SU-DHL-6 (cell line): ENCODE data around the gene TRIP13.

Experiments
- H2AFZ ChIP-seq: fragments of 200-600 bp; sonication (generic); 2 replicates; pipeline ENCODE4 v1.6.1; 2014; ENCODE audit warnings: low read depth, mild to moderate bottlenecking, moderate library complexity, mixed read lengths, antibody characterized with exemption, low read length; ENCODE audit not compliant: severe bottlenecking
- H3F3A ChIP-seq: fragments of 200-600 bp; shearing (Covaris generic); 2 replicates; pipeline ENCODE4 v1.6.0; 2016; ENCODE audit warnings: antibody characterized with exemption, mild to moderate bottlenecking; ENCODE audit not compliant: insufficient read depth
- H3K27ac ChIP-seq: fragments of 200-600 bp; sonication (generic); 2 replicates; pipeline ENCODE4 v1.5.1; 2016; ENCODE audit warnings: low read depth, mild to moderate bottlenecking, low read length, moderate library complexity, mixed read lengths
- H3K27me3 ChIP-seq: fragments of 200-600 bp; sonication (generic), shearing (Covaris generic); 2 replicates; pipeline ENCODE4 v1.6.0; 2014; ENCODE audit warnings: mild to moderate bottlenecking, low read length
- H3K36me3 ChIP-seq: fragments of 200-600 bp; sonication (generic); 2 replicates; pipeline ENCODE4 v1.6.1; 2014; ENCODE audit warnings: mild to moderate bottlenecking, low read length, mixed read lengths
- H3K4me2 ChIP-seq: fragments of 300-600, 200-600 bp; shearing (Covaris generic), sonication (generic); 2 replicates; pipeline ENCODE4 v1.6.0; 2014; ENCODE audit warnings: low read length, low read depth, mild to moderate bottlenecking; ENCODE audit not compliant: poor library complexity, severe bottlenecking
- H3K4me3 ChIP-seq: fragments of 200-600 bp; sonication (generic); 2 replicates; pipeline ENCODE4 v1.5.1; 2014; ENCODE audit warnings: antibody characterized with exemption, low read length, mild to moderate bottlenecking, mixed read lengths; ENCODE audit not compliant: insufficient read depth, poor library complexity, severe bottlenecking
- H3K79me2 ChIP-seq: fragments of 200-600 bp; sonication (generic); 2 replicates; pipeline ENCODE4 v1.6.1; 2014; ENCODE audit warnings: mild to moderate bottlenecking, low read length, moderate library complexity; ENCODE audit not compliant: insufficient read depth
- H3K9ac ChIP-seq: fragments of 200-600 bp; sonication (generic); 2 replicates; pipeline ENCODE4 v1.7.0; 2014; ENCODE audit warnings: mild to moderate bottlenecking, low read length
- H3K9me2 ChIP-seq: fragments of 200-600 bp; sonication (generic); replicated peaks from 2 replicates; pipeline ENCODE4 v1.6.1; 2014; ENCODE audit warnings: low read length; ENCODE audit not compliant: insufficient read depth
- H3K9me3 ChIP-seq: fragments of 200-600 bp; sonication (generic); 2 replicates; pipeline ENCODE4 v1.6.1; 2014; ENCODE audit warnings: low read length, mixed read lengths; ENCODE audit not compliant: insufficient read depth
- H4K20me1 ChIP-seq: fragments of 200-600 bp; sonication (generic); 2 replicates; pipeline ENCODE4 v1.6.1; 2014; ENCODE audit warnings: low read depth, mild to moderate bottlenecking, antibody characterized with exemption, low read length, moderate library complexity, mixed read lengths
- EZH2phosphoT487 ChIP-seq: fragments of 200-600 bp; sonication (generic), shearing (Covaris generic); conservative IDR thresholded peaks from 2 replicates; pipeline ENCODE4 v1.6.1; 2018; ENCODE audit warnings: mild to moderate bottlenecking, antibody characterized with exemption, low read length, moderate library complexity, mixed read lengths
- TF ChIP-seq, protein P1 (sequence below): fragments of 200-600 bp; sonication (generic); IDR thresholded peaks from one replicate; pipeline ENCODE4 v1.5.1; 2017; ENCODE audit warnings: antibody characterized with exemption, mild to moderate bottlenecking, low read length, moderate library complexity; ENCODE audit not compliant: insufficient read depth, poor library complexity, severe bottlenecking

Gene TRIP13

DNA sequence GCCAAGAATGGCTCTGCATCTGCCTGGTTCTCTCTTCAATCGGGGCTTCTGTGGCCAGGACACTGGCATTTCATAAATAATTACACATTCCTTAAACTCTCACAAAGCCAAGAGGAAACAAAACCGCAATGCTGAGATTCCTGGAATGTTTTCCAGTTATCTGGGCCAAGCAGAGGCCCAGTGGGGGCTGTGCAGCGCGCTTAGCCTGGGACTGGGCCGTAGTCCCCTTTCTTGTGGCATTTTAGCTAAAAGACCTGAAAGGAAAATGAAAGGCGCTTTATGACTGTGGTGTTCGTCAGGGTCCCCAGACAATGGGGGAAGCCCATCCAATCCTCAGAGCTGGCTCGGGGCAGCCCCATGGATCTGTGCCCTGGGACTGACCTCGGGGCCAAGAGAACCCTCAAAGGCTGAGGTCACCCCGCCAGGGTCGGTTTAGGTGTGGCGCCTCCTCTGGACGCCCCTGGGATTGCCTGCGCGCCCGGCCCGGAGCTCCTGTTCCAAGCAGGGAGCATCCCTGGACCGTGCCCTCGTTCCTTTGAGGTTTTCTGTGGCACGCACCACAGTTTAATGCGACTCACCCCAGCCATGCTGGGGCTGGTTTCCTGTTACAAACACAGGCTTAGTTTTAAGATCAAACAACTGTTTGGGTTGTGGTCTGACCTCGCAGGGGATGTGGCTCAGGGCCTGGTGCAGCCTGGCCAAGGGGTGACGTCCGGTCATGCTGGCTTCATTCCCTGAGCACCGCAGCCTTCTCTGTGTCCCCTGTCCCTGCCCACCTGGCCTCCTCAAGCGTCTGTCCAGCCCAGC, 64.5 kb downstream of the TRIP13 start:
- Histone ChIP-seq H3K9me3 (no peaks in the 10 kb centered on the region), H3K79me2 (no peaks in the 10 kb centered on the region), H4K20me1 (no peaks in the 10 kb centered on the region), H3K9me2 (no peaks in the 10 kb centered on the region), H3K27me3 (0 out of 2 replicates have a peak, but pooled peaks cover 3% of the 10 kb centered on the region), H3K27ac (no peak overlapping the region), H2AFZ (no peak overlapping the region), H3K36me3 (no peaks in the 10 kb centered on the region), H3F3A (no peaks in the 10 kb centered on the region), H3K4me3 (no peak overlapping the region), H3K9ac (no peak overlapping the region), H3K4me2 (no peak overlapping the region)
- TF ChIP-seq EZH2phosphoT487, result no peak
- TF ChIP-seq, protein P1, sequence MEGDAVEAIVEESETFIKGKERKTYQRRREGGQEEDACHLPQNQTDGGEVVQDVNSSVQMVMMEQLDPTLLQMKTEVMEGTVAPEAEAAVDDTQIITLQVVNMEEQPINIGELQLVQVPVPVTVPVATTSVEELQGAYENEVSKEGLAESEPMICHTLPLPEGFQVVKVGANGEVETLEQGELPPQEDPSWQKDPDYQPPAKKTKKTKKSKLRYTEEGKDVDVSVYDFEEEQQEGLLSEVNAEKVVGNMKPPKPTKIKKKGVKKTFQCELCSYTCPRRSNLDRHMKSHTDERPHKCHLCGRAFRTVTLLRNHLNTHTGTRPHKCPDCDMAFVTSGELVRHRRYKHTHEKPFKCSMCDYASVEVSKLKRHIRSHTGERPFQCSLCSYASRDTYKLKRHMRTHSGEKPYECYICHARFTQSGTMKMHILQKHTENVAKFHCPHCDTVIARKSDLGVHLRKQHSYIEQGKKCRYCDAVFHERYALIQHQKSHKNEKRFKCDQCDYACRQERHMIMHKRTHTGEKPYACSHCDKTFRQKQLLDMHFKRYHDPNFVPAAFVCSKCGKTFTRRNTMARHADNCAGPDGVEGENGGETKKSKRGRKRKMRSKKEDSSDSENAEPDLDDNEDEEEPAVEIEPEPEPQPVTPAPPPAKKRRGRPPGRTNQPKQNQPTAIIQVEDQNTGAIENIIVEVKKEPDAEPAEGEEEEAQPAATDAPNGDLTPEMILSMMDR, result no peak

DNA sequence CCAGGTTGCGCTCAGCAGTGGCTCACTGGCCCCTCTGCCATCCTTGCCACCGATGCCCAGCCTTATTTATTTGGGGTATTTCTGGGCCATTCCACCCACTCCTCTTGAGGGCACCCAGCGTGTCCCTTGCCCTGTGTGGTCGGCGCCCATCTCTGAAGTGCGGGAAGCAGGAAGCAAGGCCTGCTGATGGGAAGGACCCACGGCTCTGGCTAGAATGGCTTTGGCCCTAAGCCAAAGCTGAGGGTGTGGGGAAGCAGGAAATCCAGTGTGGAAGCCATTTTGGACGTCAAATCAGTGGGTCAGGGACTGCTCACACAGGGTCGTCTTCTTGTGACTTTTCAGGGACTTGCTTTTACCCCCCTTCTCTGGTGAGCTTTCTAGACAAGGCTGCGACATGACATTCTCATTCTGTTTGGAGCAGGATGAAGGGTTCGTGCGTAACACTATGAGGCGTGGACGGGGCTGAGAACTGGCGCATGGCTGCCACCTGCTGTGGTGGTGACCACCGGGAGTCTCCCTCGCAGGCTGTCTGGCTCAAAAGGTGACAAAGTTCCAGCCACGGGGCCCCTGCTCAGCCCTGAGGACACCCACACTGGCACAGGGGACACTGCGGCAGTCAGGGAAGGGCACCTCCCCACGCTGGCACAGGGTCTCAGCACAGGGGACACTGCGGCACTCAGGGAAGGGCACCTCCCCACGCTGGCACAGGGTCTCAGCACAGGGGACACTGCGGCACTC, 65.2 kb downstream of the TRIP13 start:
- Histone ChIP-seq H3K27me3 (0 out of 2 replicates have a peak, but pooled peaks cover 3% of the 10 kb centered on the region), H3K27ac (no peak overlapping the region), H3K9ac (no peak overlapping the region)

GRCh38 chr5:958701-959571, 66.3 kb downstream of the TRIP13 start:
- no peaks in the 10 kb centered on the region for H4K20me1 ChIP-seq
- no peak overlapping the region for H2AFZ ChIP-seq
- 0 out of 2 replicates have a peak, but pooled peaks cover 3% of the 10 kb centered on the region for H3K27me3 ChIP-seq
- H3K4me2 ChIP-seq, result no peak overlapping the region
- H3K4me3 ChIP-seq, result no peak overlapping the region
- no peaks in the 10 kb centered on the region for H3K9me3 ChIP-seq
- no peak overlapping the region for H3K9ac ChIP-seq
- H3K27ac ChIP-seq, result no peak overlapping the region
- H3F3A ChIP-seq, result no peaks in the 10 kb centered on the region
- TF ChIP-seq, protein P1, result no peak
- TF ChIP-seq EZH2phosphoT487, result no peak
- no peaks in the 10 kb centered on the region for H3K36me3 ChIP-seq
- H3K9me2 ChIP-seq, result no peaks in the 10 kb centered on the region
- no peaks in the 10 kb centered on the region for H3K79me2 ChIP-seq

More for the DNA sequence above, 65.2 kb downstream of the TRIP13 start:
- TF ChIP-seq, protein P1, result no peak
- no peak for TF ChIP-seq EZH2phosphoT487
- Histone ChIP-seq H3K9me2 (no peaks in the 10 kb centered on the region), H3K9me3 (no peaks in the 10 kb centered on the region), H2AFZ (no peak overlapping the region), H3K79me2 (no peaks in the 10 kb centered on the region), H3K4me3 (no peak overlapping the region), H3K36me3 (no peaks in the 10 kb centered on the region), H3F3A (no peaks in the 10 kb centered on the region), H4K20me1 (no peaks in the 10 kb centered on the region), H3K4me2 (no peak overlapping the region)
